ENCODE results near the gene HBG1. TPM values are rescaled to one million over a fixed set of nuclear protein-coding genes. Genes with fewer than 3 reads are reported as not detected.
"Not testable (repeated sequence)": the region's sequence is repeated elsewhere in the genome, so short reads cannot be mapped to it uniquely, and the experiment has no call there.

Gene HBG1
- polyA plus RNA-seq, result not detected

DNA sequence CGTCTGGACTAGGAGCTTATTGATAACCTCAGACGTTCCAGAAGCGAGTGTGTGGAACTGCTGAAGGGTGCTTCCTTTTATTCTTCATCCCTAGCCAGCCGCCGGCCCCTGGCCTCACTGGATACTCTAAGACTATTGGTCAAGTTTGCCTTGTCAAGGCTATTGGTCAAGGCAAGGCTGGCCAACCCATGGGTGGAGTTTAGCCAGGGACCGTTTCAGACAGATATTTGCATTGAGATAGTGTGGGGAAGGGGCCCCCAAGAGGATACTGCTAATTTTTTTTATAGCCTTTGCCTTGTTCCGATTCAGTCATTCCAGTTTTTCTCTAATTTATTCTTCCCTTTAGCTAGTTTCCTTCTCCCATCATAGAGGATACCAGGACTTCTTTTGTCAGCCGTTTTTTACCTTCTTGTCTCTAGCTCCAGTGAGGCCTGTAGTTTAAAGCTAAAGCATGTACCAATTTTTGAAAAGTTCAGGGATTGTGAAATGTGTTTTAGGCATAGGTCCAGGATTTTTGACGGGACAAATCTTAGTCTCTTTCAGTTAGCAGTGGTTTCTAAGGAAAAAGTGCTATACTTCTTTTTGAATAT is at the start of gene HBG1:
TSS of gene HBG1 (minus strand) at position 51 of the 590 bp plus-strand sequence. CDS start 53 bp downstream, outside the sequence.
- not testable (repeated sequence) for H3K4me3 Mint-ChIP-seq; H3K27me3 Mint-ChIP-seq (ENCODE audit: low read depth in 3 of 3); H3K9me3 Mint-ChIP-seq; DNase-seq; H3K27ac Mint-ChIP-seq; H3K4me1 Mint-ChIP-seq; H3K36me3 Mint-ChIP-seq

DNA sequence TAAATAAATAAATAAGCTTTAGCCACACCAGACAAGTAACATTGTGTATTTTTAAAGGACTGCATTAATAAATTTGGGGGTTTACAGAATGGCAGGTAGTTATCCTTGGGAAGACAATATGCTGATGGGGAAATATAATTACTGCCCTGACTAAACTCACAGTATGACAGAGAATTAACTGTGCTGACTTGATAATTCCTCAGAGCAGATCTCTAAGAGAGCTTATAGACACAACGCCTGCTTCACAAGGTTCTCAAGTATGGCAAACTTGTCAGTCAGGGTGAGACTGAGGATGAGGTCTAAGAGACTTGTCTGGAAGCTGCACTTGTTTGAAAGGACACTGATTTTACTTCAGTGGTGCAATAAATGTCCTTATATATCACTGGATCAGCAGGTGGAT is 48.8 kb upstream of the HBG1 start:
- no peak overlapping the region for H3K27ac Mint-ChIP-seq
- no peaks in the 10 kb centered on the region for H3K36me3 Mint-ChIP-seq
- H3K27me3 Mint-ChIP-seq (ENCODE audit: low read depth in 3 of 3), result peaks cover 0 to 3% (median 0%) of the 10 kb centered on the region in 3 donors
- H3K9me3 Mint-ChIP-seq, result peaks cover 0 to 2% (median 0%) of the 10 kb centered on the region in 6 donors
- DNase-seq, result no peak
- H3K4me3 Mint-ChIP-seq, result no peak overlapping the region
- no peaks in the 10 kb centered on the region for H3K4me1 Mint-ChIP-seq

DNA sequence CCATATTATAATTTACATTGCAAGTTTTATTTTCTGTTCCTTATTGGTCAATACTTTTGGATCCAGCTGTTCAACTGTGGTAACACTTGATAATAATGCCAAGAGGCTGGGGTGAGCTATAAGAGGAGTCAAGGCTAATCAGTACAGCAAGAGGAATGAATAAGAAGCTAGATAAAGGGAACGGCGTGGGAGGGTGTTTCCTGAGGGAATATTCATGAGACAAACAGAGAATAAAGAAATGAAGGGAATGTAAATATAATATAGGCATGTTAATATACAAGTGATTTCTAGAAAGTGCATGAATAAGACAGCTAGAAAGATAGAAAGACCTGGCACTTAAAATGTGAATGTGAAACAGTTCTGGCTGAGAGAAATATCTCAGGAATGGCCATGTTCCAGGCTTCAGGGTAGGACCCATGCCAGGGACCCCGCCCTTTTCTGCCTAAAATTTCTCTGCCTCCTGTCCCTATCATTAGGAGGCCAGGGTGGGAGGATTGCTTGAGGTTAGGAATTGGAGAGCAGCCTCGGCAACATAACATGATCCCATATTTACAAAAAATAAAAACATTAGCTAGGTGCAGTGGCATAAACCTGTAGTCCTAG is 48.2 kb upstream of the HBG1 start:
- no peaks in the 10 kb centered on the region for H3K4me1 Mint-ChIP-seq
- peaks cover 0 to 6% (median 0%) of the 10 kb centered on the region in 6 donors for H3K9me3 Mint-ChIP-seq
- H3K27me3 Mint-ChIP-seq (ENCODE audit: low read depth in 3 of 3), result peaks cover 0 to 4% (median 0%) of the 10 kb centered on the region in 3 donors
- no peaks in the 10 kb centered on the region for H3K36me3 Mint-ChIP-seq
- no peak overlapping the region for H3K4me3 Mint-ChIP-seq
- DNase-seq, result no peak
- no peak overlapping the region for H3K27ac Mint-ChIP-seq

DNA sequence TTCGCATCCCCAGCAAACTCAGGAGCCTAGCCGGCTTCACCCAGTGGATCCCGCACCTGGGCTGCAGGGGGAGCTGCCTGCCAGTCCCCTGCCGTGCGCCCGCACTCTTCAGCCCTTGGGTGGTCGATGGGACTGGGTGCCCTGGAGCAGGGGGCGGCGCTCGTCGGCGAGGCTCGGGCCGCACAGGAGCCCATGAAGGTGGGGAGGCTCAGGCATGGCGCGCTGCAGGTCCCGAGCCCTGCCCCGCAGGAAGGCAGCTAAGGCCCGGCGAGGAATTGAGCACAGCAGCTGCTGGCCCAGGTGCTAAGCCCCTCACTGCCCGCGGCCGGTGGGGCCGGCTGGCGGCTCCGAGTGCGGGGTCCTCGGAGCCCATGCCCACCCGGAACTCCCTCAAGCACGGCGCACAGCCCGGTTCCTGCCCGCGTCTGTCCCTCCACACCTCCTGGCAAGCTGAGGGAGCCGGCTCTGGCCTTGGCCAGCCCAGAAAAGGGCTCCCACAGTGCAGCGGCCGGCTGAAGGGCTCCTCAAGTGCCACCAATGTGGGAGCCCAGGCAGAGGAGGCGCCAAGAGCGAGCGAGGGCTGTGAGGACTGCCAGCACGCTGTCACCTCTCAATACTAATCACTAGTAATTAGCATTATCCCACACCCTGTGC is 44.8 kb upstream of the HBG1 start:
- not testable (repeated sequence) for H3K9me3 Mint-ChIP-seq; H3K27ac Mint-ChIP-seq; H3K4me1 Mint-ChIP-seq; H3K27me3 Mint-ChIP-seq (ENCODE audit: low read depth in 3 of 3); H3K36me3 Mint-ChIP-seq; DNase-seq; H3K4me3 Mint-ChIP-seq

GRCh38 chr11:5293028-5293427 is 43.4 kb upstream of the HBG1 start:
- H3K27ac Mint-ChIP-seq, result no peak overlapping the region
- no peaks in the 10 kb centered on the region for H3K4me1 Mint-ChIP-seq
- DNase-seq, result no peak
- no peak overlapping the region for H3K4me3 Mint-ChIP-seq
- H3K36me3 Mint-ChIP-seq, result no peaks in the 10 kb centered on the region
- peaks cover 0 to 6% (median 0%) of the 10 kb centered on the region in 6 donors for H3K9me3 Mint-ChIP-seq
- peaks cover 0 to 4% (median 0%) of the 10 kb centered on the region in 3 donors for H3K27me3 Mint-ChIP-seq (ENCODE audit: low read depth in 3 of 3)

DNA sequence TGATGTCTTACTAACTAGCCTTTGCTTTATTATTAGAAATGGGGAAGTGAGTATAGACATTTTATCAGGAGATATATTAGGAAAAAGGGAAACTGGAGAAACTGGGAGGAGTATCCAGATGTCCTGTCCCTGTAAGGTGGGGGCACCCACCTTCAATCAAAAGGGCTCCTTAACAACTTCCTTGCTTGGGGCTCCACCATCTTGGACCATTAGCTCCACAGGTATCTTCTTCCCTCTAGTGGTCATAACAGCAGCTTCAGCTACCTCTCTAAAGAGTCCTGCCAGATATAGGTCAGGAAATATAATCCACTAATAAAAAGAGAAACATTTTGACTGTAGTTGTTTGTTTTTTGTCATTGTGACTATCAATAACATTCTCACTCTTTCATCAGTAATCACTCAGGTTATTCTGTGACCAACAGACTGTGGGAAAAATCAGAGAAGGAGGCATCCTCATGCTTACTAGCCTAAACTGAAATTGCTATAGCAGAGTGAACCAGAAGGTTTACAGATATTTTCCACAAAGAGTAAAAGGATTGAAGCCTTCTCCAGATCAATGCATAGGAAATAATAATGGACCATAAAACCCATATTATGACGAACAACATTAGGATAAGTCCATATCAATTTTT is 41.7 kb upstream of the HBG1 start:
- H3K27ac Mint-ChIP-seq, result no peak overlapping the region
- no peak overlapping the region for H3K4me3 Mint-ChIP-seq
- H3K9me3 Mint-ChIP-seq, result peaks cover 0 to 4% (median 0%) of the 10 kb centered on the region in 6 donors
- peaks cover 0 to 2% (median 1%) of the 10 kb centered on the region in 3 donors for H3K27me3 Mint-ChIP-seq (ENCODE audit: low read depth in 3 of 3)
- DNase-seq, result no peak
- no peaks in the 10 kb centered on the region for H3K4me1 Mint-ChIP-seq
- H3K36me3 Mint-ChIP-seq, result no peaks in the 10 kb centered on the region

DNA sequence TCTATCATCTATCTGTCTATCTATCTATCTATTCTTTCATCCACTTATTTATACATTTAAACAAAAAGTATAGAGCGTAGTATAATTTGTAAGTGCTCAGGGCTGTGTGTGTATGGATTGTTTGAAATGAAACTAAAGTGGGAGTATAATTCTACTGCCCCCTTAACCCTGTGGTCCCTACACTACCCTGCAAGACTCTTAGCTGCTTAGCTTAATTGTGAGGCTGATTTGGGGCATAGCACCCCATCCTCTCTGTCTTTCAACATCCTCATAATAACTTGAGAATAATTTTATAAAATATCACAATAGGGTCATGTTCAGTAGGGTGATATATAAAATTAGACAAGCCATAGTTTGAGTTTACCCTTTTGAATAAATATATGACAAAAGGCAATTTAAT is 40.4 kb upstream of the HBG1 start:
- no peak overlapping the region for H3K4me3 Mint-ChIP-seq
- DNase-seq, result no peak
- H3K36me3 Mint-ChIP-seq, result no peaks in the 10 kb centered on the region
- H3K27me3 Mint-ChIP-seq (ENCODE audit: low read depth in 3 of 3), result peaks cover 0 to 2% (median 1%) of the 10 kb centered on the region in 3 donors
- H3K4me1 Mint-ChIP-seq, result no peaks in the 10 kb centered on the region
- no peak overlapping the region for H3K27ac Mint-ChIP-seq
- H3K9me3 Mint-ChIP-seq, result peaks cover 0 to 4% (median 0%) of the 10 kb centered on the region in 6 donors

- DNase-seq, result no peak
- Mint-ChIP-seq H3K27ac (no peak overlapping the region), H3K9me3 (peaks cover 0 to 4% (median 0%) of the 10 kb centered on the region in 6 donors), H3K36me3 (no peaks in the 10 kb centered on the region), H3K27me3 (ENCODE audit: low read depth in 3 of 3) (peaks cover 1 to 2% (median 2%) of the 10 kb centered on the region in 3 donors), H3K4me3 (no peak overlapping the region), H3K4me1 (no peaks in the 10 kb centered on the region)
These were observed 40.0 kb upstream of the HBG1 start for GRCh38 chr11:5289696-5290095.

- no peaks in the 10 kb centered on the region for H3K4me1 Mint-ChIP-seq
- no peak for DNase-seq
- H3K9me3 Mint-ChIP-seq, result peaks cover 0 to 4% (median 0%) of the 10 kb centered on the region in 6 donors
- no peaks in the 10 kb centered on the region for H3K36me3 Mint-ChIP-seq
- H3K27ac Mint-ChIP-seq, result no peak overlapping the region
- H3K4me3 Mint-ChIP-seq, result no peak overlapping the region
- peaks cover 1 to 2% (median 2%) of the 10 kb centered on the region in 3 donors for H3K27me3 Mint-ChIP-seq (ENCODE audit: low read depth in 3 of 3)
These were observed 39.4 kb upstream of the HBG1 start for GRCh38 chr11:5288906-5289550.

DNA sequence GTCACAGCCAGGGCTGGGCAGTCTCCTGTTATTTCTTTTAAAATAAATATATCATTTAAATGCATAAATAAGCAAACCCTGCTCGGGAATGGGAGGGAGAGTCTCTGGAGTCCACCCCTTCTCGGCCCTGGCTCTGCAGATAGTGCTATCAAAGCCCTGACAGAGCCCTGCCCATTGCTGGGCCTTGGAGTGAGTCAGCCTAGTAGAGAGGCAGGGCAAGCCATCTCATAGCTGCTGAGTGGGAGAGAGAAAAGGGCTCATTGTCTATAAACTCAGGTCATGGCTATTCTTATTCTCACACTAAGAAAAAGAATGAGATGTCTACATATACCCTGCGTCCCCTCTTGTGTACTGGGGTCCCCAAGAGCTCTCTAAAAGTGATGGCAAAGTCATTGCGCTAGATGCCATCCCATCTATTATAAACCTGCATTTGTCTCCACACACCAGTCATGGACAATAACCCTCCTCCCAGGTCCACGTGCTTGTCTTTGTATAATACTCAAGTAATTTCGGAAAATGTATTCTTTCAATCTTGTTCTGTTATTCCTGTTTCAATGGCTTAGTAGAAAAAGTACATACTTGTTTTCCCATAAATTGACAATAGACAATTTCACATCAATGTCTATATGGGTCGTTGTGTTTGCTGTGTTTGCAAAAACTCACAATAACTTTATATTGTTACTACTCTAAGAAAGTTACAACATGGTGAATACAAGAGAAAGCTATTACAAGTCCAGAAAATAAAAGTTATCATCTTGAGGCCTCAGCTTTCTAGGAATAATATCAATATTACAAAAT is 38.6 kb upstream of the HBG1 start:
- Mint-ChIP-seq H3K4me1 (no peaks in the 10 kb centered on the region), H3K9me3 (peaks cover 0 to 3% (median 0%) of the 10 kb centered on the region in 6 donors), H3K27ac (no peak overlapping the region), H3K27me3 (ENCODE audit: low read depth in 3 of 3) (peaks cover 1 to 2% (median 2%) of the 10 kb centered on the region in 3 donors), H3K4me3 (no peak overlapping the region), H3K36me3 (no peaks in the 10 kb centered on the region)
- DNase-seq, result no peak

DNA sequence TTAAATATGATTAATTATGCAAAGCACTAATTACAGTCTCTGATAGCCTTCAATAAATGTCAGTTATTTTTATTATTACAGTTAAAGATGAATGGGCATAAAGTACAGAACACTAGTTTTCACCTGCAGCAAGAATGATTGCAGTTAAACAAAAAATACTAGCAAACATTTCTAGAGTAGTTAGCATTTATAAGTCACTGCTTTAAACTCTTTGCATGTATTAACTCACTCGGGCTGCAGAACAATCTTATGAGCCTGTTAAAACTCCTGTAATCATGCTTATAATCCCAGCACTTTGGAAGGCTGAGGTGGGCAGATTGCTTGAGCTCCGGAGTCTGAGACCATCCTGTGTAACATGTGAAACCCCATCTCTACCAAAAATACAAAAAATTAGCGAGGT is 37.2 kb upstream of the HBG1 start:
- no peak overlapping the region for H3K4me3 Mint-ChIP-seq
- no peaks in the 10 kb centered on the region for H3K9me3 Mint-ChIP-seq
- no peaks in the 10 kb centered on the region for H3K4me1 Mint-ChIP-seq
- DNase-seq, result no peak
- H3K27ac Mint-ChIP-seq, result no peak overlapping the region
- H3K27me3 Mint-ChIP-seq (ENCODE audit: low read depth in 3 of 3), result peaks cover 0 to 2% (median 1%) of the 10 kb centered on the region in 3 donors
- no peaks in the 10 kb centered on the region for H3K36me3 Mint-ChIP-seq

DNA sequence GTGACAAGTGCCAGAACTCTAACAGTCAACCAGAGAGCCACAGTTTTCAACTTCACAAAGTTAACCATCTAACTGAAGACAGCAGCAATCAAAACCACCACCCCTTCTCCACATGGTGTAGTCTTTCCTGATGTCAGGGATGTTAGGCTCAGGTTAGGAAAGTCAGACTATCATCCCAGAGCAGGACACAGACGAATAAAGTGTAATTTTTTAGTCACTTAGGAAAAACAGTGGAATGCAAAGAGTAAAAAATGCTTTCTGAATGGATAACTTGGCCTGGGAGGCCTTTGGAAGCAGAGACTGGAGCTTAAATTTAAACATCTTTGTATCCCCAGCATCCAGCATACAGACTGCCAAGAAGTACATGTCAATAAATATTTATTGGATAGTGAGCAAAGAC is 36.7 kb upstream of the HBG1 start:
- Mint-ChIP-seq H3K27me3 (ENCODE audit: low read depth in 3 of 3) (peaks cover 0 to 2% (median 1%) of the 10 kb centered on the region in 3 donors), H3K36me3 (no peaks in the 10 kb centered on the region), H3K4me1 (no peaks in the 10 kb centered on the region), H3K9me3 (no peaks in the 10 kb centered on the region), H3K4me3 (no peak overlapping the region), H3K27ac (no peak overlapping the region)
- DNase-seq, result no peak

GRCh38 chr11:5285703-5286340 is 36.2 kb upstream of the HBG1 start:
- Mint-ChIP-seq H3K9me3 (no peaks in the 10 kb centered on the region), H3K36me3 (no peaks in the 10 kb centered on the region)

More at GRCh38 chr11:5285703-5286340, 36.2 kb upstream of the HBG1 start:
- no peaks in the 10 kb centered on the region for H3K4me1 Mint-ChIP-seq
- H3K4me3 Mint-ChIP-seq, result no peak overlapping the region
- H3K27ac Mint-ChIP-seq, result no peak overlapping the region
- DNase-seq, result no peak
- H3K27me3 Mint-ChIP-seq (ENCODE audit: low read depth in 3 of 3), result peaks cover under 1 to 2% (median 1%) of the 10 kb centered on the region in 3 donors

Data from immature natural killer cell (primary cell).